Esophagus squamous epithelium (tissue), 4 donors: ENCODE data around the gene WWOX.

ENCODE experiments used
- CTCF ChIP-seq, 6 experiments: fragments of 450-650 bp in 4 of 6; fragments of 200-600 bp in 2 of 6; sonication (generic) in 2 of 6; IDR thresholded peaks; one replicate each; pipeline ENCODE4 v1.5.1; 2016 to 2019; ENCODE audit warnings: antibody characterized with exemption in 6 of 6, mild to moderate bottlenecking in 4 of 6, moderate library complexity in 4 of 6
- POLR2A ChIP-seq, 4 donors: fragments of 450-650 bp; IDR thresholded peaks; one replicate each; pipeline ENCODE4 v1.6.1; 2017; ENCODE audit warnings: antibody characterized with exemption in 4 of 4, mild to moderate bottlenecking in 4 of 4, moderate library complexity in 3 of 4

GRCh38 chr16:79195938-79196337, 1096.5 kb downstream of the WWOX start:
- TF ChIP-seq POLR2A (IDR thresholded peaks at IDR 0.05) (no peak), CTCF (IDR thresholded peaks at IDR 0.05) (no peak)
